ENCODE data around the gene LPIN3. TPM values are rescaled to one million over a fixed set of nuclear protein-coding genes. Genes with fewer than 3 reads are reported as not detected.

LPIN3 gene
- total RNA-seq, 2 donors from 2014 or later = 28.7 to 29.6 TPM

DNA sequence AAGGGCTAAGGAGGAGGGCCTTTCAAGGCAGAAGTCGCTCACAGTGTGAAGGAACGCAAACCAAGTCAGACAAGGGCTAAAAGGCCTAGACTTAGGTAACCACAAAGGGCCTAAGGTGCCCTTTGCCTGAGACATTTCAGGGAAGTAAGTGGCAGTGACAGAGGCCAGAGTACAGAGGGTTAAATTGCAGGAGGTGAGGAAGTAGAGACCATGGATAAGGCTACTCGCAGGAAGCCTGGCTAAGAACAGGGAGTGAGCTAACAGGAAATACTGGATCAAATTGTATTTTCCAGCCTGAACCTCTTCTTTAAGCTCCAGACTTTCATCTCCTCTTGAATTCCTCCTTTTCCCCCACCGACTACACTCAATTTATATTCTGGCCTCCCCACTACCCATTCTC, 39.7 kb upstream of the LPIN3 start:
- no peak overlapping the region for H3K4me3 ChIP-seq
- TF ChIP-seq, protein P1, sequence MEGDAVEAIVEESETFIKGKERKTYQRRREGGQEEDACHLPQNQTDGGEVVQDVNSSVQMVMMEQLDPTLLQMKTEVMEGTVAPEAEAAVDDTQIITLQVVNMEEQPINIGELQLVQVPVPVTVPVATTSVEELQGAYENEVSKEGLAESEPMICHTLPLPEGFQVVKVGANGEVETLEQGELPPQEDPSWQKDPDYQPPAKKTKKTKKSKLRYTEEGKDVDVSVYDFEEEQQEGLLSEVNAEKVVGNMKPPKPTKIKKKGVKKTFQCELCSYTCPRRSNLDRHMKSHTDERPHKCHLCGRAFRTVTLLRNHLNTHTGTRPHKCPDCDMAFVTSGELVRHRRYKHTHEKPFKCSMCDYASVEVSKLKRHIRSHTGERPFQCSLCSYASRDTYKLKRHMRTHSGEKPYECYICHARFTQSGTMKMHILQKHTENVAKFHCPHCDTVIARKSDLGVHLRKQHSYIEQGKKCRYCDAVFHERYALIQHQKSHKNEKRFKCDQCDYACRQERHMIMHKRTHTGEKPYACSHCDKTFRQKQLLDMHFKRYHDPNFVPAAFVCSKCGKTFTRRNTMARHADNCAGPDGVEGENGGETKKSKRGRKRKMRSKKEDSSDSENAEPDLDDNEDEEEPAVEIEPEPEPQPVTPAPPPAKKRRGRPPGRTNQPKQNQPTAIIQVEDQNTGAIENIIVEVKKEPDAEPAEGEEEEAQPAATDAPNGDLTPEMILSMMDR (IDR thresholded peaks at IDR 0.05) = no peak
- ATAC-seq (ENCODE audit: insufficient number of reproducible peaks, low FRiP score, low read depth) (no peak), DNase-seq (ENCODE audit: low spot score) (no peak)
- no peaks in the 10 kb centered on the region for H3K36me3 ChIP-seq
- peaks cover 12 to 52% of the 10 kb centered on the region in 2 donors for H3K4me1 ChIP-seq (ENCODE audit: control insufficient read depth in 1 of 2, low read depth in 2 of 2)
- H3K27ac ChIP-seq = no peak overlapping the region
- H3K27me3 ChIP-seq (replicated peaks; ENCODE audit: insufficient read depth) = no peaks in the 10 kb centered on the region
- H3K9me3 ChIP-seq = no peaks in the 10 kb centered on the region

DNA sequence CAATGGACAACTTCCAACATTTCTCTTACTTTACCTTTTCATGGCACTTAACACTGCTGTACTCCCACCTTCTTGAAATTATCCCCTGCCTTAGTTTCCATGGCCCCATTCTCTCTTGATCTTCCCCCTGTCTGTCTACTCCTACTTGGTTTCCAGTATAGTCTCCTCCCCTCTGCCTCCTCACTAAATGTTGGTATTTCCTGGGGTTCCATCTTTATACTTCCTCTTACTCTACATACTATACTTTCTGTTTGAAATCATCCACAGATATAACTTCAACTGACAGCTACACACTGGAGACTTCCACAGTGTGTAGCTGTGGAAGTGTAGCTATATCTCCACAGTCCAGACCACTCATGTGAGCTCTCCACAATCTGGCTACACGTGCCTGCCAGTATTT, 36.6 kb upstream of the LPIN3 start:
- Histone ChIP-seq H3K27me3 (replicated peaks; ENCODE audit: insufficient read depth) (no peaks in the 10 kb centered on the region), H3K4me3 (no peak overlapping the region), H3K36me3 (no peaks in the 10 kb centered on the region), H3K9me3 (no peaks in the 10 kb centered on the region), H3K27ac (no peak overlapping the region), H3K4me1 (ENCODE audit: control insufficient read depth in 1 of 2, low read depth in 2 of 2) (peaks cover 19 to 43% of the 10 kb centered on the region in 2 donors)
- TF ChIP-seq, protein P1 (IDR thresholded peaks at IDR 0.05) = no peak
- no peak for ATAC-seq (ENCODE audit: insufficient number of reproducible peaks, low FRiP score, low read depth)
- DNase-seq (ENCODE audit: low spot score) = no peak

DNA sequence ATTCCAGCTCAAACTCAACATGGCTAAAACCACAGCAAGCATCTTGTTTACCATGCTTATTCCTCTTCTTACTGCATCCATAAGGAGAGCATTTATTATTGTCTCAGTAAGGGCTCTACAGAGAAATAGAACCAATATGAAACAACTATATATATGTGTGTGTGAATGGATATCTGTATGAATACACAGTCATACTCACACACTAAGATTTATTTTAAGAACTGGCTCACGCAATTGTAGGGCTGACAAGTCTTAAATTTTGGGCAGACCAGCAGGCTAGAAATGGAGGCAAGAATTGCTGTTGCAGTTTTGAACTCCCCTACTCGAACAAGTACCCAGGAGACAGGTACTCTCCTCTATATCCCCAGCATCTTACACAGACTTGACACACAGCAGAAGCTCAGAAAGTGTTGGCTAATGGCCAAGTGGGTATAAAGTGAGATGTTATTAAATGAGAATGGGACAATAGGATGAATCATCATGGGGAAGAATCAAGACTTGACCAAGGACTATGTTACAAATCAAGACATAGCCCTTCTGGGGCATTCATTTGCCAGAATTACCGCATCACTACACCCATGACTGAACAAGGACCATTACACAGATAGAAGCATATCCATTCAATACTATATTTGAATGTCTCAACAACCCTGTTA, 36.1 kb upstream of the LPIN3 start:
- no peak for ATAC-seq (ENCODE audit: insufficient number of reproducible peaks, low FRiP score, low read depth)
- TF ChIP-seq, protein P1 (IDR thresholded peaks at IDR 0.05) = no peak
- no peak for DNase-seq (ENCODE audit: low spot score)
- Histone ChIP-seq H3K36me3 (no peaks in the 10 kb centered on the region), H3K9me3 (no peaks in the 10 kb centered on the region), H3K27ac (no peak overlapping the region), H3K27me3 (replicated peaks; ENCODE audit: insufficient read depth) (no peaks in the 10 kb centered on the region), H3K4me3 (no peak overlapping the region), H3K4me1 (ENCODE audit: control insufficient read depth in 1 of 2, low read depth in 2 of 2) (peaks cover 21 to 43% of the 10 kb centered on the region in 2 donors)

DNA sequence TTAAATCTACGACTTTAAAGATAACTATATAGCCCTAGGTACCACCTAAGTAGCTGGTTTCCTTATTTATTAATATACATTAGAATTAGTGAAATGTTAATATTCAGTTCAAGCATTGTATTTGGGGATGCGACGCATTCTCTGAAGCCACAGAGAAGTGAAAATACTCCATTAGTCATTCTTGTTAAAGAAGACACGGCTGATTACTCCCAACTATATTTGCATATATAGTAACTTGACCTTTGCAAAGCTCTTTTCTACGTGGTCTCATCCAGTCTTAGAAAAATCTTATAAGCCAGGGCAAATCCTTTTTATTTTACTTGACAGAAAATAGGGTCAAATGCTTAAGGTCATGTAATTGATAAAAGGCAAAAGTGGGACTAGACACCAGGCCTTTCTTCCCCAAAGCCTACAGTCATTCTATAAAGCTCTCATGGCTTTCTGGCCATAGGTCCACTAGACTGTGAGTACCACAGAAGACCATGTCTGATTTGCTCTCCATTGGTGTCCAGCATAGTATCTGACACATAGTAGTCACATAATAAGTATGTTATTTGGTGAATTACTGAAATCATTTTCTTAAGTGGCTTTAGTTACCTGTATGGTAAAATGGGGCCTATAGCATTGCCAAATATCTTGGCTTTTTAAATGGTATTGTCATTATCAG, 34.4 kb upstream of the LPIN3 start:
- H3K4me3 ChIP-seq = no peak overlapping the region
- H3K36me3 ChIP-seq = no peaks in the 10 kb centered on the region
- H3K27ac ChIP-seq = no peak overlapping the region
- H3K9me3 ChIP-seq = no peaks in the 10 kb centered on the region
- no peaks in the 10 kb centered on the region for H3K27me3 ChIP-seq (replicated peaks; ENCODE audit: insufficient read depth)
- TF ChIP-seq, protein P1 (IDR thresholded peaks at IDR 0.05) = no peak
- DNase-seq (ENCODE audit: low spot score) (no peak), ATAC-seq (ENCODE audit: insufficient number of reproducible peaks, low FRiP score, low read depth) (no peak)
- H3K4me1 ChIP-seq (ENCODE audit: control insufficient read depth in 1 of 2, low read depth in 2 of 2) = peaks cover 27 to 44% of the 10 kb centered on the region in 2 donors

DNA sequence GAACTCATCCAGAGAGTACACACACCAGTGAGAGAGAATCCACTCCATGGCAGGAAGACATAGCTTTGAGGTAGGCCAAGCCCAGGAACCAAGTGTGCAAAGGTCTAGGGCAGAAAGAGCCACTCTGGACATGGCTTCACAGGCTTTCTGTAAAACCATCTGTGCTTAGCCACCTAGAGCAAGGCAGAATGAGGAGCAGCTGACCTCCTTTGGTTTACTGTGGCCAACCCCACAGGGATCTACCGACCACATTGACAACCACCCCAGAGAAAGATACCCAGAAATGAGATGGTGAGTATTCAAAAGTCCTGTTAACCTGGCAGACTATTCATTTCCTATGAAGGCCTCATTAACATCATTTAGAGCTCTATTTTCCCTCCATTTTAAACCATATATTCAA, 33.6 kb upstream of the LPIN3 start:
- DNase-seq (ENCODE audit: low spot score) (no peak), ATAC-seq (ENCODE audit: insufficient number of reproducible peaks, low FRiP score, low read depth) (no peak)
- Histone ChIP-seq H3K4me1 (ENCODE audit: control insufficient read depth in 1 of 2, low read depth in 2 of 2) (peaks cover 27 to 44% of the 10 kb centered on the region in 2 donors), H3K36me3 (no peaks in the 10 kb centered on the region), H3K9me3 (no peaks in the 10 kb centered on the region), H3K4me3 (no peak overlapping the region), H3K27ac (no peak overlapping the region), H3K27me3 (replicated peaks; ENCODE audit: insufficient read depth) (no peaks in the 10 kb centered on the region)
- TF ChIP-seq, protein P1 (IDR thresholded peaks at IDR 0.05) = no peak

Measured in thoracic aorta (tissue), 2 donors.